Neural cell (in vitro differentiated cells): ENCODE results near the gene MAST4.

Experiments
- POLR2AphosphoS5 ChIP-seq: IDR thresholded peaks from 2 replicates; pipeline ENCODE4 v1.6.1; 2012
- TF ChIP-seq, protein P1 (sequence below): fragments of 450-650 bp; IDR thresholded peaks from 2 replicates; pipeline ENCODE4 v1.5.1; 2014; ENCODE audit warnings: antibody characterized with exemption, mild to moderate bottlenecking, moderate library complexity; ENCODE audit not compliant: poor library complexity, severe bottlenecking

DNA sequence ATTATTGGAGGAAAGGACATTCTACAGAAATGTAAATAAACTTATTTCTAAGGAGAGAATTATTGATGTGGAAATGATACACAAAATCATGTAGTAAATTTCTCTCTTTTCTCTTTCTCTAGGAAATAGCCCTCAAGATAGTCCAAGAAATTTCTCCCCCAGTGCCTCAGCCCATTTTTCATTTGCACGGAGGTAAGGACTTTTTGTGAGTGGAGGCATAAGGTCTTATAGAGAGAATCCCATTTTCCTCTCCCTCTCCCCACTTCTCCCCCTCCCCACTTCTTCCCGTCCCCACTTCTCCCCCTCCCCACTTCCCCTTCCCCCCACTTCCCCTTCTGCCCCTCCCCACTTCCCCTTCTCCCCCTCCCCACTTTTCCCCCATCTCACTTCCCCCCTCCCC, 493.8 kb downstream of the MAST4 start:
- TF ChIP-seq, protein P1, sequence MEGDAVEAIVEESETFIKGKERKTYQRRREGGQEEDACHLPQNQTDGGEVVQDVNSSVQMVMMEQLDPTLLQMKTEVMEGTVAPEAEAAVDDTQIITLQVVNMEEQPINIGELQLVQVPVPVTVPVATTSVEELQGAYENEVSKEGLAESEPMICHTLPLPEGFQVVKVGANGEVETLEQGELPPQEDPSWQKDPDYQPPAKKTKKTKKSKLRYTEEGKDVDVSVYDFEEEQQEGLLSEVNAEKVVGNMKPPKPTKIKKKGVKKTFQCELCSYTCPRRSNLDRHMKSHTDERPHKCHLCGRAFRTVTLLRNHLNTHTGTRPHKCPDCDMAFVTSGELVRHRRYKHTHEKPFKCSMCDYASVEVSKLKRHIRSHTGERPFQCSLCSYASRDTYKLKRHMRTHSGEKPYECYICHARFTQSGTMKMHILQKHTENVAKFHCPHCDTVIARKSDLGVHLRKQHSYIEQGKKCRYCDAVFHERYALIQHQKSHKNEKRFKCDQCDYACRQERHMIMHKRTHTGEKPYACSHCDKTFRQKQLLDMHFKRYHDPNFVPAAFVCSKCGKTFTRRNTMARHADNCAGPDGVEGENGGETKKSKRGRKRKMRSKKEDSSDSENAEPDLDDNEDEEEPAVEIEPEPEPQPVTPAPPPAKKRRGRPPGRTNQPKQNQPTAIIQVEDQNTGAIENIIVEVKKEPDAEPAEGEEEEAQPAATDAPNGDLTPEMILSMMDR = no peak
- TF ChIP-seq POLR2AphosphoS5 = no peak
